Upper lobe of right lung (tissue), 1 donor: ENCODE data around the gene RPE. TPM values are rescaled to one million over a fixed set of nuclear protein-coding genes. Genes with fewer than 3 reads are reported as not detected.

ENCODE experiments used
- ATAC-seq: fragments of 200-7000 bp; cut with Tn5 transposase; one replicate; pipeline ENCODE4 v1.9.1; 2020; ENCODE audit warnings: mild to moderate bottlenecking, moderate library complexity
- DNase-seq: peaks from one replicate; pipeline ENCODE4 v3.0.0-alpha.2; 2020
- H3K27ac ChIP-seq: fragments of 200-600 bp; one replicate; pipeline ENCODE4 v1.8.0; 2022
- H3K27me3 ChIP-seq: fragments of 200-600 bp; one replicate; pipeline ENCODE4 v1.8.0; 2022; ENCODE audit warnings: mild to moderate bottlenecking
- H3K36me3 ChIP-seq: fragments of 200-600 bp; one replicate; pipeline ENCODE4 v1.8.0; 2022
- H3K4me1 ChIP-seq: fragments of 200-600 bp; one replicate; pipeline ENCODE4 v1.8.0; 2022
- H3K4me3 ChIP-seq: fragments of 200-600 bp; one replicate; pipeline ENCODE4 v1.8.0; 2022; ENCODE audit warnings: mild to moderate bottlenecking
- H3K9me3 ChIP-seq: fragments of 200-600 bp; one replicate; pipeline ENCODE4 v1.8.0; 2022
- intact Hi-C: fragments of 100-400 bp; cut with DNase I; formaldehyde crosslinking; loops from one replicate; pipeline ENCODE4 v1.11.0; 2022
- total RNA-seq: library from RNA; stranded (reverse); fragmentation: NEBNext Ultra II Directional; extraction: Animal tissue kit (Norgen Biotek cat#: 25700); gene quantifications from one replicate; pipeline ENCODE4 v1.2.1, GENCODE V29; 2021
- TF ChIP-seq, protein P1 (sequence below): fragments of 200-600 bp; IDR thresholded peaks from one replicate; pipeline ENCODE4 v1.8.0; 2022; ENCODE audit warnings: antibody characterized with exemption
- donor health status: DM: no; HTN: yes; CAD: no; lungs with severe emphysema.

The RPE gene
- total RNA-seq, 1 donor from 2014 or later, result 47.7 TPM

DNA sequence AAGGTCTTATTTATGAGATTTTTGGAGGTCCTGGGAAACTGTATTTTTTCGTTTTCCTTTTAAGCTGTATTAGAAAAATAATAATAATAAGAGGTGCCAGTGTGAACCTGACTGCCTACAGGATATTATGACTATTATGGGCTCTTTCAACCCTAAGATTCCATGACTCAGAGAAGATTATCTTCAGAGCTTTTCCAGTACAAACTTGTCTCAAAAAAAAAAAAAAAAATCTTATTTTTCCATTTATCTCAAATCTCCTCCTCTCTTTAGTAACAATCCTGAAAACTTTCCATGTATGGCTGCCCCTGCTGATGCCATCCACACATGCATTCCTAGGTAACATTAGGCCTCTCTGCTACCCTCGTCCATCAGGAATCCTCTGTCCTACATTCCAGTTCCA lies 36.7 kb upstream of the RPE start:
- no peak for DNase-seq
- H3K27ac ChIP-seq, result no peak overlapping the region

GRCh38 chr2:209969692-209970091 lies 32.7 kb upstream of the RPE start:
- intact Hi-C loops, result loop anchor here (10.0 kb wide), 1 partner anchor 235 kb away; no protein-coding TSS in a partner anchor
- Histone ChIP-seq H3K9me3 (no peaks in the 10 kb centered on the region), H3K27ac (no peak overlapping the region), H3K4me3 (no peak overlapping the region), H3K36me3 (no peaks in the 10 kb centered on the region), H3K4me1 (no peaks in the 10 kb centered on the region), H3K27me3 (no peaks in the 10 kb centered on the region)
- ATAC-seq (no peak), DNase-seq (no peak)
- TF ChIP-seq, protein P1, sequence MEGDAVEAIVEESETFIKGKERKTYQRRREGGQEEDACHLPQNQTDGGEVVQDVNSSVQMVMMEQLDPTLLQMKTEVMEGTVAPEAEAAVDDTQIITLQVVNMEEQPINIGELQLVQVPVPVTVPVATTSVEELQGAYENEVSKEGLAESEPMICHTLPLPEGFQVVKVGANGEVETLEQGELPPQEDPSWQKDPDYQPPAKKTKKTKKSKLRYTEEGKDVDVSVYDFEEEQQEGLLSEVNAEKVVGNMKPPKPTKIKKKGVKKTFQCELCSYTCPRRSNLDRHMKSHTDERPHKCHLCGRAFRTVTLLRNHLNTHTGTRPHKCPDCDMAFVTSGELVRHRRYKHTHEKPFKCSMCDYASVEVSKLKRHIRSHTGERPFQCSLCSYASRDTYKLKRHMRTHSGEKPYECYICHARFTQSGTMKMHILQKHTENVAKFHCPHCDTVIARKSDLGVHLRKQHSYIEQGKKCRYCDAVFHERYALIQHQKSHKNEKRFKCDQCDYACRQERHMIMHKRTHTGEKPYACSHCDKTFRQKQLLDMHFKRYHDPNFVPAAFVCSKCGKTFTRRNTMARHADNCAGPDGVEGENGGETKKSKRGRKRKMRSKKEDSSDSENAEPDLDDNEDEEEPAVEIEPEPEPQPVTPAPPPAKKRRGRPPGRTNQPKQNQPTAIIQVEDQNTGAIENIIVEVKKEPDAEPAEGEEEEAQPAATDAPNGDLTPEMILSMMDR, result no peak

More for the DNA sequence above, 36.7 kb upstream of the RPE start:
- intact Hi-C loops, result no loop called here
- Histone ChIP-seq H3K36me3 (no peaks in the 10 kb centered on the region), H3K27me3 (no peaks in the 10 kb centered on the region), H3K4me1 (no peaks in the 10 kb centered on the region), H3K4me3 (no peak overlapping the region), H3K9me3 (no peaks in the 10 kb centered on the region)
- ATAC-seq, result no peak
- TF ChIP-seq, protein P1, result no peak

DNA sequence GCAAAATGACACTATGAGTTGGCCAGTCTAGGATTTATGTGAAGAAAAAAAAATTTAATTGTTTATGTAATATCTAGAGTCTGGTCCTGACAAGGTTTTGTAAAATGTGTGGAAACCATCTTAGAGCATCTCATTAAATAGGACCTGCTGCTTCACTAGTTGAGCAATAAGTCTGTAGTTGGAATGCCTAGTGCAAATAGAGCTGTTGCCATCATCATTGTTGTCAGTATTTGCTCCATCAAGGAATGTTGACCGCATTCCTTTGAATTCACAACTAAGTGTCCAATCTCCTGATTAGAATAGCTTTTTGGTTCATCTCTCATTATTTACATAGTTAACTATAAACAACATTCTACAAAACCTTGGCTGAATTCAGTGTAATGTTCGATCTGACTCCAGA lies 32.2 kb upstream of the RPE start:
- H3K27me3 ChIP-seq, result no peaks in the 10 kb centered on the region
- no peak overlapping the region for H3K4me3 ChIP-seq
- TF ChIP-seq, protein P1, result no peak
- DNase-seq (no peak), ATAC-seq (no peak)
- no peak overlapping the region for H3K27ac ChIP-seq
- intact Hi-C loops, result loop anchor here (10.0 kb wide), 1 partner anchor 235 kb away; no protein-coding TSS in a partner anchor
- H3K9me3 ChIP-seq, result no peaks in the 10 kb centered on the region
- no peaks in the 10 kb centered on the region for H3K36me3 ChIP-seq
- no peaks in the 10 kb centered on the region for H3K4me1 ChIP-seq

- Histone ChIP-seq H3K36me3 (no peaks in the 10 kb centered on the region), H3K4me3 (no peak overlapping the region), H3K4me1 (no peaks in the 10 kb centered on the region), H3K27me3 (no peaks in the 10 kb centered on the region), H3K9me3 (no peaks in the 10 kb centered on the region), H3K27ac (no peak overlapping the region)
- no peak for DNase-seq
- no peak for ATAC-seq
- intact Hi-C loops, result loop anchor here (10.0 kb wide), 1 partner anchor 234 kb away; no protein-coding TSS in a partner anchor
- TF ChIP-seq, protein P1, result no peak
Observed at GRCh38 chr2:209970711-209971110, 31.7 kb upstream of the RPE start.

DNA sequence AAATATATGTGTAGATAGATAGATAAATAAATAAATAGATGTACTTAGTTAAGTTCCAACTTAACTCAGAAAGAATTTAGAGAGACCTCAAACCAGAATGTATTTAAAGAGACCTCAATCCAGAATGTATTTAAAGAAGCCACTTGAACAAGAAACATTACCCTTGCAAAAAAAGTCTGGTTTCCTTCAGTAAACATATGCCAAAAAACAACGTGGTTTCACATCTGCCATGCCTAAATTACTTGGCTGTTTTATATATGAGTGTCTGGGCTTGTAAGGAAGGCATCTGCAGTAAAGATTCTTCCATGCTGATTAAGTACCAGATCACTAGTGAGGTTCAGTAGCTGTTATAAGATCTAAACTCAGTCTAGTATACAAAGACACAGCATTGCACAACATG lies 29.1 kb upstream of the RPE start:
- H3K4me3 ChIP-seq, result no peak overlapping the region
- TF ChIP-seq, protein P1, result no peak
- intact Hi-C loops, result loop anchor here (10.0 kb wide), 1 partner anchor 231 kb away; no protein-coding TSS in a partner anchor
- H3K27ac ChIP-seq, result no peak overlapping the region
- no peaks in the 10 kb centered on the region for H3K36me3 ChIP-seq
- no peak for ATAC-seq
- no peak for DNase-seq
- H3K9me3 ChIP-seq, result no peaks in the 10 kb centered on the region
- no peaks in the 10 kb centered on the region for H3K27me3 ChIP-seq
- H3K4me1 ChIP-seq, result no peaks in the 10 kb centered on the region

DNA sequence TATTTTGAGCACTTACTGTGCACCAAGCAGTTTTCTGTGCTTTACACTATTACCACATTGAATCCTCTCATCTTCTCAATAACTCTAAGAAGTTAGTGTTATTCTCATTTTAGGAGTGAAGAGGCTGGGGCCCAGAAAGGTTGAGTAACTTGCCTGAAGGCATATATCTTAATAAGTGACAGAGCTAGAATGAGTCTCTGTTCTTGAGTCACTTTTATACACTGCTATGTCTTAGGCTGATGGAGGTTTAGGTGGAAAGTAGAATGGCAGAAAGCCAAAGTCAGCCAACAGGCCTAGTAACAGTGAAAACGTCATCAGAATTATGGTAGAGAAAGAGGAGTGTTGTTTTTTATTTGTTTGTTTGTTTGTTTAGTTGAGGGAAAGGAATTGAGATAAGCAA lies 27.9 kb upstream of the RPE start:
- intact Hi-C loops, result loop anchor here (10.0 kb wide), 1 partner anchor 230 kb away; no protein-coding TSS in a partner anchor
- DNase-seq, result no peak
- Histone ChIP-seq H3K4me3 (no peak overlapping the region), H3K4me1 (no peaks in the 10 kb centered on the region), H3K36me3 (no peaks in the 10 kb centered on the region), H3K27ac (no peak overlapping the region), H3K9me3 (no peaks in the 10 kb centered on the region), H3K27me3 (no peaks in the 10 kb centered on the region)
- TF ChIP-seq, protein P1, result no peak
- no peak for ATAC-seq
